Measurements from ENCODE around the gene ATP11C.
A peak's percentile ranks its signal among the peaks of the same experiment; 100 is the strongest.

ATP11C gene

DNA sequence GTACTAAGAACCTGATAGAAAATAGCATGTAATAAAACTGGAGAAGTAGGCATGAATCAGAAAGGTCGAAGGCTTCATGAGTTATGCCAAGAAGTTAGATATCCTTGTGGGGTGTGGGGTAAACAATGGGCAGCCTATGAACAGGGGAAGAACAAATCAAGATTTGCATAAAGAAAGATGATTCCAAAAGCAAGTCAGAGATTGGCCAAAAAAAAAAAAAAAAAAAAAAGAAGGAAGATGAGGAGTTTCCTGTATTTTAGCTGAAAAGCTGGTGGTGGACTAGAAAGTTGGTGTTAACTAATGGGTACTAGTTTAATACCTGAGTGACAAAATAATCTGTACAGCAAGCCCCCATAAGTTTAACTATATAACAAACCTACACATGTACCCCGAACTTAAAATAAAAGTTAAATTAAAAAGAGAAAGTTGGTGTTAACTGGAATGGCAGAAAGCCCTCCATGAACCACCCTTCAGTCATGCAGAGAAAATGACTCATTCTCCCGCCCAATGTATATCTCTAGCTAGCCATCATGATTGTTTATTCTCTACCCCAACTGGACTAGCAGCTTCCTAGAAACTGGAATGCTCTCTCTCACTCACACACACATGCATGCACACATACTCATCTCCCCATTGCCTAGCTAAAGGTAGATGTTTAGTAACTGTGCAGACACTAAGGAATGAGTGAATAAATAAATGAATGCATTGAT lies 41.7 kb downstream of the ATP11C start:
- TF ChIP-seq, protein P1, sequence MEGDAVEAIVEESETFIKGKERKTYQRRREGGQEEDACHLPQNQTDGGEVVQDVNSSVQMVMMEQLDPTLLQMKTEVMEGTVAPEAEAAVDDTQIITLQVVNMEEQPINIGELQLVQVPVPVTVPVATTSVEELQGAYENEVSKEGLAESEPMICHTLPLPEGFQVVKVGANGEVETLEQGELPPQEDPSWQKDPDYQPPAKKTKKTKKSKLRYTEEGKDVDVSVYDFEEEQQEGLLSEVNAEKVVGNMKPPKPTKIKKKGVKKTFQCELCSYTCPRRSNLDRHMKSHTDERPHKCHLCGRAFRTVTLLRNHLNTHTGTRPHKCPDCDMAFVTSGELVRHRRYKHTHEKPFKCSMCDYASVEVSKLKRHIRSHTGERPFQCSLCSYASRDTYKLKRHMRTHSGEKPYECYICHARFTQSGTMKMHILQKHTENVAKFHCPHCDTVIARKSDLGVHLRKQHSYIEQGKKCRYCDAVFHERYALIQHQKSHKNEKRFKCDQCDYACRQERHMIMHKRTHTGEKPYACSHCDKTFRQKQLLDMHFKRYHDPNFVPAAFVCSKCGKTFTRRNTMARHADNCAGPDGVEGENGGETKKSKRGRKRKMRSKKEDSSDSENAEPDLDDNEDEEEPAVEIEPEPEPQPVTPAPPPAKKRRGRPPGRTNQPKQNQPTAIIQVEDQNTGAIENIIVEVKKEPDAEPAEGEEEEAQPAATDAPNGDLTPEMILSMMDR (IDR thresholded peaks at IDR 0.05; ENCODE audit: poor library complexity, severe bottlenecking) = no peak
- Histone ChIP-seq H3K27ac (ENCODE audit: poor library complexity, severe bottlenecking) (peak overlapping the region; percentile 43), H3K4me1 (ENCODE audit: insufficient read depth, poor library complexity, severe bottlenecking) (peaks cover 11% of the 10 kb centered on the region), H3K36me3 (ENCODE audit: low read depth) (no peaks in the 10 kb centered on the region), H3K27me3 (ENCODE audit: insufficient read depth, poor library complexity, severe bottlenecking) (no peaks in the 10 kb centered on the region), H3K4me3 (ENCODE audit: severe bottlenecking) (no peak overlapping the region), H3K9me3 (ENCODE audit: severe bottlenecking) (no peaks in the 10 kb centered on the region)
- no peak for DNase-seq (ENCODE audit: low spot score)
- peak; percentile 87 for ATAC-seq (ENCODE audit: low read depth)

- DNase-seq (ENCODE audit: low spot score) = no peak
- Histone ChIP-seq H3K4me1 (ENCODE audit: insufficient read depth, poor library complexity, severe bottlenecking) (peaks cover 11% of the 10 kb centered on the region), H3K27me3 (ENCODE audit: insufficient read depth, poor library complexity, severe bottlenecking) (no peaks in the 10 kb centered on the region), H3K4me3 (ENCODE audit: severe bottlenecking) (no peak overlapping the region), H3K27ac (ENCODE audit: poor library complexity, severe bottlenecking) (peak overlapping the region; percentile 43), H3K36me3 (ENCODE audit: low read depth) (no peaks in the 10 kb centered on the region), H3K9me3 (ENCODE audit: severe bottlenecking) (no peaks in the 10 kb centered on the region)
- TF ChIP-seq, protein P1 (IDR thresholded peaks at IDR 0.05; ENCODE audit: poor library complexity, severe bottlenecking) = no peak
- peak; percentile 45; the same call in 1 of the 3 replicates for ATAC-seq (ENCODE audit: low read depth)
Measured at GRCh38 chrX:139889760-139890159, 43.1 kb downstream of the ATP11C start.

DNA sequence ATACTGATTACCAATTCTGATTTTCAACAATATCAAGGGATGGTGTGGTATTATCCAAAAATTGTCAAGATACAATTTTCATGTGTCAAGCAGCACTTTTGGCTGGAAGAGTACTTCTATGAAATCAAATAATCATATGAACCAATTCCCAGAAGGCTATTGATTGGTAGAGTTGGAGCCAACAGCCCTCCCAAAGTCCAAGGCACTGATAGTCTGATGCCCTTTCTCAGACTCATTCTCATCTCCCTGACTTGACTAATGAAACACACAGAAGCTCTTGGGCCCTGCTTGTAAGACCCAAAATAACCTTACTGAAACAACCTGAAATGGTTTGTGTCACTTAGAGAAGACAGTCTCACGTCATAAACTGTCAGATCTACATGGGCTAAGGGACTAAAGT lies 48.9 kb downstream of the ATP11C start:
- ATAC-seq (ENCODE audit: low read depth) = no peak
- no peaks in the 10 kb centered on the region for H3K27me3 ChIP-seq (ENCODE audit: insufficient read depth, poor library complexity, severe bottlenecking)
- H3K36me3 ChIP-seq (ENCODE audit: low read depth) = no peaks in the 10 kb centered on the region

DNA sequence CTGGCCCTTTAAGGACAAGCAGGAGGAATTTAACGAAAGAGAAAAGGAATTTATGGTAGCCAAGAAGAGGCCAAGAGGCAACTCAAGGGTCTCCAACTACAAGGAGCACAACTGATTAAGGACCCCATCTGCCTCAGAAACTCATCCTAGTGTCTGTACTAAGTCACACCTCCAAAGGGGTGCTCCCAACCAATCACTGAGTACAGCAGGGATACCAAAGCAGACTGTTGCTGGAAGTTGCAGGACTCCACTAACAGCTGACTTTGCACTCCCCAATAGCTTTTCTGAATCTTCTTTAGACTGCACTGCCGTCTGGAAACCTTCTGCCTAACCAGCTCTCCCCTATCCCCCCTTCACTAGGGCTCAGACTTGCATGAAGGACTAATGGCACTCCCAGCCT lies 50.6 kb downstream of the ATP11C start:
- Histone ChIP-seq H3K9me3 (ENCODE audit: severe bottlenecking) (no peaks in the 10 kb centered on the region), H3K27ac (ENCODE audit: poor library complexity, severe bottlenecking) (peak overlapping the region; percentile 75)

More for the DNA sequence above, 48.9 kb downstream of the ATP11C start:
- Histone ChIP-seq H3K9me3 (ENCODE audit: severe bottlenecking) (no peaks in the 10 kb centered on the region), H3K4me3 (ENCODE audit: severe bottlenecking) (no peak overlapping the region), H3K27ac (ENCODE audit: poor library complexity, severe bottlenecking) (no peak overlapping the region), H3K4me1 (ENCODE audit: insufficient read depth, poor library complexity, severe bottlenecking) (peaks cover 10% of the 10 kb centered on the region)
- TF ChIP-seq, protein P1 (IDR thresholded peaks at IDR 0.05; ENCODE audit: poor library complexity, severe bottlenecking) = no peak
- DNase-seq (ENCODE audit: low spot score) = no peak

More for the DNA sequence above, 50.6 kb downstream of the ATP11C start:
- ATAC-seq (ENCODE audit: low read depth) (no peak), DNase-seq (ENCODE audit: low spot score) (no peak)
- H3K27me3 ChIP-seq (ENCODE audit: insufficient read depth, poor library complexity, severe bottlenecking) = no peaks in the 10 kb centered on the region
- H3K4me3 ChIP-seq (ENCODE audit: severe bottlenecking) = no peak overlapping the region
- TF ChIP-seq, protein P1 (IDR thresholded peaks at IDR 0.05; ENCODE audit: poor library complexity, severe bottlenecking) = no peak
- H3K36me3 ChIP-seq (ENCODE audit: low read depth) = no peaks in the 10 kb centered on the region
- peaks cover 15% of the 10 kb centered on the region for H3K4me1 ChIP-seq (ENCODE audit: insufficient read depth, poor library complexity, severe bottlenecking)
